ENCODE results near the gene BUD31. TPM values are rescaled to one million over a fixed set of nuclear protein-coding genes. Genes with fewer than 3 reads are reported as not detected.

BUD31 gene
- total RNA-seq, 1 donor from 2014 or later = 134 TPM

DNA sequence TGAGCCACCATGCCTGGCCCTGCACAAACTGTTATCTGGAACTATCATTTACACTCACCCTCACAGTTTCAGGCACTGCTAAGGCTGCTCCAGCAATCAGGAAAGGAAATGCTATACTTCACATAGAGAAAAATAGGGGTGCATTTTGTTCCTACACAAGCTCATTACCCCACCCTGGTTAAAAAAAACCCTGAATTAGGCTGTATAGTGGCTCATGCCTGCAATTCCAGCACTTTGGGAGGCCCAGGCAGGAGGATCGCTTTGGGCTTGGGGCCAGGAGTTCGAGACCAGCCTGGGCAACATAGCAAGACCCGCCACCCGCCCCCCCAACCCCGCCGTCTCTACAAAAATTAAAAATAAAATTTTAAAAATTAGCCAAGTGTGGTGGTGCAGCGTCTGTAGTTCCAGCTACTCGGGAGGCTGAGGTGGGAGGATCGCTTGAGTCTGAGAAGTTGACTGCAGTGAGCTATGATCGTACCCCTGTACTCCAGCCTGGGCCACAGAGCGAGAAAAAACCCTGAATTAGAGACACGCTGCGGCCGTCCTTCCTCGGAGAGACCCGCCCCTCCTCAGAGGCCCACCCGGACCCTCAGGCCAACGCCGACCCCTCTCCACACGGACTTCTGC is 29.3 kb downstream of the BUD31 start:
- TF ChIP-seq, protein P1, sequence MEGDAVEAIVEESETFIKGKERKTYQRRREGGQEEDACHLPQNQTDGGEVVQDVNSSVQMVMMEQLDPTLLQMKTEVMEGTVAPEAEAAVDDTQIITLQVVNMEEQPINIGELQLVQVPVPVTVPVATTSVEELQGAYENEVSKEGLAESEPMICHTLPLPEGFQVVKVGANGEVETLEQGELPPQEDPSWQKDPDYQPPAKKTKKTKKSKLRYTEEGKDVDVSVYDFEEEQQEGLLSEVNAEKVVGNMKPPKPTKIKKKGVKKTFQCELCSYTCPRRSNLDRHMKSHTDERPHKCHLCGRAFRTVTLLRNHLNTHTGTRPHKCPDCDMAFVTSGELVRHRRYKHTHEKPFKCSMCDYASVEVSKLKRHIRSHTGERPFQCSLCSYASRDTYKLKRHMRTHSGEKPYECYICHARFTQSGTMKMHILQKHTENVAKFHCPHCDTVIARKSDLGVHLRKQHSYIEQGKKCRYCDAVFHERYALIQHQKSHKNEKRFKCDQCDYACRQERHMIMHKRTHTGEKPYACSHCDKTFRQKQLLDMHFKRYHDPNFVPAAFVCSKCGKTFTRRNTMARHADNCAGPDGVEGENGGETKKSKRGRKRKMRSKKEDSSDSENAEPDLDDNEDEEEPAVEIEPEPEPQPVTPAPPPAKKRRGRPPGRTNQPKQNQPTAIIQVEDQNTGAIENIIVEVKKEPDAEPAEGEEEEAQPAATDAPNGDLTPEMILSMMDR (conservative IDR thresholded peaks at IDR 0.05; ENCODE audit: low read depth, low read length) = no peak

DNA sequence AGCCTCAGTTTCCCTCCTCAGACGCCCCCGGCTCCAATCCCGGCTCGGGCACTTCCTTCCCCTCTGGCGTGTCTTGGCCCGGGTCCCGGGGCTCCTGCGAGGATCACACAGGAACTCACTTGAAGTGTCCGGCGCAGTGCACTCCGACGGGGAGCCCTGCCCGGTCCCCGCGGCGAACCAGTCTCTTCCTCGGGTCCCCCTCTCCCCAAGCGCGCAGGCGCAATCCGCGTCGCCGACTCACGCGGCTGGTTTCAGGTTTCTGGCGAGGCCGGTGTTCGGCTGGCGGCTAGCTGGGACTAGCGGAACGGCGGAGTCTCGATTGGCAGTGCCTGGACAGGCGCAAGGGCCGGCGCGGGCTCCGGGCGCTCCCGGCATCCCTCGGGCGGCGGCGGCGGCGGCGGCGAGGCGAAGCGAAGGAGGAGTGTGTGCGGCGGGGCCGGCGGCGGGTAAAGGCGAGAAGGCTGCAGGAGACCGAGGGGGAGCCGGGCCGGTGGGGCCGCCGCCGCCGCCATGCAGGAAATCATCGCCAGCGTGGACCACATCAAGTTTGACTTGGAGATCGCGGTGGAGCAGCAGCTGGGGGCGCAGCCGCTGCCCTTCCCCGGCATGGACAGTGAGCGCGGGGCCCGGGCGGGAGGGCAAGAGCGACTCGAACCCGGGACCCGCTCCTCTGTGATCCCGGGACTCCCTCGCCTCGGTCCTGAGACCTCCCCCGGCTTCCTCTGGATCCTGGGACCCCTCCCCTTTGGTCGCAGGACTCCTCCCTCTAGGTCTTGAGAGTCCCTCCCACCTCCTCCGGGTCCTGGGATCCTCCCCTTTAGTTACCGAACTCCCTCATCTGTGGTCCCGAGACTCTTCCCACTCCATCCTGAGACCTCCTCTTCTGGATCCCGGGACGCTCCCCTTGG is 30.1 kb downstream of the BUD31 start, which contains the start of the genes CPSF4 and PTCD1:
CPSF4 (plus strand) TSS at position 371 of the 908 bp plus-strand sequence; CDS start at position 511, 140 bp downstream.
PTCD1 (minus strand) TSS at position 226 of the 908 bp plus-strand sequence. CDS start 3,556 bp downstream, outside the sequence.
- DNase-seq (ENCODE audit: low read depth) = peak; percentile 44
- peak within 1 kb of the TSS; percentile 100 for H3K4me3 ChIP-seq (ENCODE audit: low read depth, low read length)
- TF ChIP-seq, protein P1 (conservative IDR thresholded peaks at IDR 0.05; ENCODE audit: low read depth, low read length) = no peak

More for the DNA sequence above, 29.3 kb downstream of the BUD31 start:
- no peak for DNase-seq (ENCODE audit: low read depth)
- peak overlapping the region; percentile 100 for H3K4me3 ChIP-seq (ENCODE audit: low read depth, low read length)

DNA sequence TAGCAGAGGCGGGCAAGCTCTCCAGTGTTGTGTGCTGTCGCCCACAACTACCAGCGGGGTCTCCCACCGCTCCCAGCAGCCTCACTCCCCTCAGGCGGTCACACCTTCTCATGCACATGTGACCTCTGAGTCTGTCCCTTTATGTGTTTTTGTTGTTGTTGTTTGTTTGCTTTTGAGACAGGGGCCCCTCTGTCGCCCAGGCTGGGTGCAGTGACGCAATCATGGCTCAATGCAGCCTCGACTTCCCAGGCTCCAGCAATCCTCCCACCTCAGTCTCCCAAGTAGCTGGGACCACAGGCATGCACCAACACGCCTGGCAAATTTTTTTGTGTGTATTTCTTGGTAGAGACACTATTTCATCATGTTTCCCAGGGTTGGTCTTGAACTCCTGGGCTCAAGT is 31.4 kb downstream of the BUD31 start:
- peak overlapping the region; percentile 100 for H3K4me3 ChIP-seq (ENCODE audit: low read depth, low read length)
- no peak for DNase-seq (ENCODE audit: low read depth)
- TF ChIP-seq, protein P1 (conservative IDR thresholded peaks at IDR 0.05; ENCODE audit: low read depth, low read length) = no peak

DNA sequence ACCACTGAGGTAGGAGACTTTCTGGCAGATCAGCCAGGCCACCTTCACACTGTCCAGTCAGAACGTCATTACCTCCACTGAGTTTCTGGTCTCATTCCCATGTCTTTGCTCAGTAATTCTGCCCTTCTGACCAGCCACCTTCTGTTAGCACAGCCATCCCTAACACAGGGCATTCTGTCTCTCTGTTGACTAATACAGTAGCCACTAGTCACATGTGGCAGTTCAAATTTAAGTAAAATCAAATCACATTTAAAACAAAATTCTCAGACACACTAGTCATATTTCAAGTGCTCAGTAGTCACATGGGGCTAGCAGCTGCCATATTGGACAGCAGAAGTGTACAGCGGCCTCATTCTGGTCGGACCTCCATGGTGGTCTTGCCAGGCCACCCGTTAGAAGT is 37.3 kb downstream of the BUD31 start:
- H3K4me3 ChIP-seq (ENCODE audit: low read depth, low read length) = no peak overlapping the region
- DNase-seq (ENCODE audit: low read depth) = no peak
- TF ChIP-seq, protein P1 (conservative IDR thresholded peaks at IDR 0.05; ENCODE audit: low read depth, low read length) = no peak

DNA sequence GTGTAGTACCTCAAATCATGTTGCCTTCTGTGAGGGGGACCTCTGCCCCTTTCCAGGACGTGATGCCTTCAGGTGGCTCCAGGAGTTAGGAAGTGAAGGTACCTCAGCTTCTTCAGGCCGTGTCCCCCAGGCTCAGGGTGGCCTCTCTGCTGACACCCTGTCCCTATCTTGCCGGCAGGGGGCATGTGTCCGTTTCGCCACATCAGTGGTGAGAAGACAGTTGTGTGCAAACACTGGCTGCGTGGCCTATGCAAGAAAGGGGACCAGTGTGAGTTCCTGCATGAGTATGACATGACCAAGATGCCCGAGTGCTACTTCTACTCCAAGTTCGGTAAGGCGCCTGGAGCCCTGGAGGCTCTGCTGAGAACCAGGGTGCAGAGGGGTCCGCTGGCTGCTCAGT is 39.2 kb downstream of the BUD31 start:
- TF ChIP-seq, protein P1 (conservative IDR thresholded peaks at IDR 0.05; ENCODE audit: low read depth, low read length) = peak; percentile 39
- no peak overlapping the region for H3K4me3 ChIP-seq (ENCODE audit: low read depth, low read length)
- no peak for DNase-seq (ENCODE audit: low read depth)

DNA sequence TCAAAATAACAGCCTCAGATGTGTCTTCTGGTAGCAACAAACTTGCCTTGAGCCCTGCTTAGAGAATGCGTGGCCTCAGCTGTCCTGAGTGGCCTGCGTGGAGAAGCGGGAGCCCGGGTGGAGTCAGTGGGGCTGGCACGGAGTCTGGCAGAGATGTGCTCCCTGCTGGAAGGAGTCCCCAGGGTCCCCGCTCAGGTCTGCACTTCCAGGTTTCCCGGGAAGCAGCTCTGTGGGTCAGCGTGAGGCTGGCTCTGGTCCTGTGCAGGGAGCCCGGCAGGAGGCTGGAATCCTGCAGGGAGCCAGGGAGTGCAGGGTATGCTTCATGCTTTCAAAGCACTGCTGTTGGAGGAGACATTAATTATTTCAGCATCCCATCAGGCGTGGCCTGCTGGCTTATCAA is 40.1 kb downstream of the BUD31 start:
- no peak for DNase-seq (ENCODE audit: low read depth)
- TF ChIP-seq, protein P1 (conservative IDR thresholded peaks at IDR 0.05; ENCODE audit: low read depth, low read length) = no peak

More for the DNA sequence above, 40.1 kb downstream of the BUD31 start:
- no peak overlapping the region for H3K4me3 ChIP-seq (ENCODE audit: low read depth, low read length)

Data from epithelial cell of proximal tubule (primary cell).